Measurements from ENCODE around the gene ITM2B. TPM values are rescaled to one million over a fixed set of nuclear protein-coding genes. Genes with fewer than 3 reads are reported as not detected.

Gene ITM2B
- total RNA-seq, 1 experiment from 2014 or later, result 178 TPM

DNA sequence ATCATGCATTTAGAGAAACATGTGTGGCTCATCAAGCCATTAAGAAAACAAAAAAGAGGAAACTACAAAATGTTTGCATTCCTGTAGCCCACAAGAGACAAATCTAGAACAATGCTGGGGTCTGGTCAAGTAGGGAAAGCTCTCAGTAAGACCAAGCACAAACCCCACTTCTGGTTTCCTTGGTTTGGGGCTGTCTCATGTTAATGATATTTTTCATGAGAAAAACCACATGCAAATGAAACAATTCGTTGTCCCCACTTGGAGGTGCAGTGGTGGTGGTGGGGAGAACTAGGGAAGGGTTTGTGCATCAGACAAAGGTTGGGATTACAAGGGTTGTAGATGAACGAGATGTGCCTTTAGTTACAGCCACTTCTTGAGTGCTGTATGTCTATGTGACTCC, 63.5 kb downstream of the ITM2B start (continued):
- TF ChIP-seq, protein P1, sequence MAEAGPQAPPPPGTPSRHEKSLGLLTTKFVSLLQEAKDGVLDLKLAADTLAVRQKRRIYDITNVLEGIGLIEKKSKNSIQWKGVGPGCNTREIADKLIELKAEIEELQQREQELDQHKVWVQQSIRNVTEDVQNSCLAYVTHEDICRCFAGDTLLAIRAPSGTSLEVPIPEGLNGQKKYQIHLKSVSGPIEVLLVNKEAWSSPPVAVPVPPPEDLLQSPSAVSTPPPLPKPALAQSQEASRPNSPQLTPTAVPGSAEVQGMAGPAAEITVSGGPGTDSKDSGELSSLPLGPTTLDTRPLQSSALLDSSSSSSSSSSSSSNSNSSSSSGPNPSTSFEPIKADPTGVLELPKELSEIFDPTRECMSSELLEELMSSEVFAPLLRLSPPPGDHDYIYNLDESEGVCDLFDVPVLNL (CRISPR knock-in tag; IDR thresholded peaks at IDR 0.05; ENCODE audit: borderline replicate concordance, low read depth), result no peak
- TF ChIP-seq, protein P2, sequence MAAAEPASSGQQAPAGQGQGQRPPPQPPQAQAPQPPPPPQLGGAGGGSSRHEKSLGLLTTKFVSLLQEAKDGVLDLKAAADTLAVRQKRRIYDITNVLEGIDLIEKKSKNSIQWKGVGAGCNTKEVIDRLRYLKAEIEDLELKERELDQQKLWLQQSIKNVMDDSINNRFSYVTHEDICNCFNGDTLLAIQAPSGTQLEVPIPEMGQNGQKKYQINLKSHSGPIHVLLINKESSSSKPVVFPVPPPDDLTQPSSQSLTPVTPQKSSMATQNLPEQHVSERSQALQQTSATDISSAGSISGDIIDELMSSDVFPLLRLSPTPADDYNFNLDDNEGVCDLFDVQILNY (CRISPR knock-in tag; IDR thresholded peaks at IDR 0.05), result no peak
- TF ChIP-seq GABPB1 (CRISPR knock-in tag; IDR thresholded peaks at IDR 0.05) (no peak), ZBTB21 (CRISPR knock-in tag; IDR thresholded peaks at IDR 0.05; ENCODE audit: borderline replicate concordance) (no peak), IRF2 (CRISPR knock-in tag; IDR thresholded peaks at IDR 0.05; ENCODE audit: borderline replicate concordance, low read depth) (no peak), NR2C2 (CRISPR knock-in tag; IDR thresholded peaks at IDR 0.05) (no peak)
- TF ChIP-seq, protein P3, sequence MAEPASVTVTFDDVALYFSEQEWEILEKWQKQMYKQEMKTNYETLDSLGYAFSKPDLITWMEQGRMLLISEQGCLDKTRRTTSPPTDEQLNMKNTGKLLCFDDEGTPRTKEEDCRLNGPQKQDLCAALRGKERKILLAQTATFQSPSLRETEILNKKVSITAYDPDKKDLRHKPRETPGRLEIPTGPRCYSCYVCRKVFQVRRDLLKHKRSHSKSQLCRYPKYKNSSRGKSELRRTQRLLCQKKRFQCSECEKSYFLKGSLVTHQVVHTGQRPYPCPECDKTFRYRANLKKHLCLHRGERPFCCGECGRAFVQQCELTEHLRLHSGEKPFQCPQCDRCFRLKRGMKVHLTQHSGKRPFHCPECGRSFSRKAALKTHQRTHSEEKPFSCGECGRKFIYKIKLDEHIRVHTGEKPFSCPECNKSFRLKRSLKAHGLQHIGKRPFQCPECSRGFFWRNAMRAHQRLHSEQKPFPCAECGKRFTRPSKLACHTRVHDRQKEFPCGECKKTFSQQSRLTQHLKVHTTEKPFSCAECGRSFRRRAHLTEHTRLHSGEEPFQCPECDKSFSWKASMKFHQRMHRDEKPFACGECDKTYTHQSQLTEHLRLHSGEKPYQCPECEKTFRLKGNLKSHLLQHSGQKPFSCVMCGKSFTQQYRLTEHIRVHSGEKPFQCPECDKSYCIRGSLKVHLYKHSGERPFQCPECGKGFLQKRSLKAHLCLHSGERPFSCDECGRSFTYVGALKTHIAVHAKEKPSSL (CRISPR knock-in tag; conservative IDR thresholded peaks at IDR 0.05), result no peak

DNA sequence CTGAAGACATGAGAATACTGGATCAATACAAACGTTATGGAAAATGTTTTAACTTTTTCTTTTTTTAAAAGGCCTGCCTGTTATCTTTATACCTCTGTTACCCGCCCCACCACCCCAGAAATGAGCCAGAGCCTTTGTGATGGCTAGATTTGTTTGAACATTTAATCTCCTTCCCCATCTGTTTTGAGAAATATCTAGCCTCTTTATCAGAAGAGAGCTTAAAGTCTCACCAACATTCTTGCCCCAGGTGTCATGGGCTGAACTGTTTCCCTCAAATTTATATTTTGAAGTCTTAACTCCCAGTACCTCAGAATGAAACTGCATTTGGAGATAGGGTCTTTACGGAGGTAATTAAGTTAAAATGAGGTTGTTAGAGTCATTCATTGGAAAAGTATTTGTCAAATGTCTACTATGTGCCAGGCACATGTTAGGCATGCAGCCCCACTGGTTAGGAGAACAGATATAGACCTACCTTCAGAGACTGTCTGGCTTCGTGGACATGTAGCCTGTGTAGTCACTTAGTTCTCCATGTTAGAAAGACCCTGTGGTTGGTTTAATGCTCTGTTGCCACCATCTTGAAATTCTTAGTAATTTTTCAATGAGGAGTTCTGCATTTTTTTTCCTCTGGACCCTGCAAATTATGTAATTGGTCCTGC, 64.3 kb downstream of the ITM2B start:
- POLR2A ChIA-PET, result no interaction called here
- Mint-ChIP-seq H3K4me1 (peaks cover 5% of the 10 kb centered on the region; the same call in 1 of the 2 replicates), H3K27me3 (ENCODE audit: low read depth) (no peaks in the 10 kb centered on the region), H3K36me3 (no peaks in the 10 kb centered on the region), H3K27ac (no peak overlapping the region), H3K4me3 (no peak overlapping the region), H3K9me3 (no peaks in the 10 kb centered on the region)
- DNase-seq (ENCODE audit: low spot score), result no peak
- TF ChIP-seq TEAD4 (CRISPR knock-in tag; IDR thresholded peaks at IDR 0.05), result no peak
- no peak for TF ChIP-seq NFATC4 (CRISPR knock-in tag; IDR thresholded peaks at IDR 0.05)
- no peak for TF ChIP-seq RORB (CRISPR knock-in tag; IDR thresholded peaks at IDR 0.05)
- TF ChIP-seq SOX15 (CRISPR knock-in tag; IDR thresholded peaks at IDR 0.05), result no peak
- TF ChIP-seq, protein P4, sequence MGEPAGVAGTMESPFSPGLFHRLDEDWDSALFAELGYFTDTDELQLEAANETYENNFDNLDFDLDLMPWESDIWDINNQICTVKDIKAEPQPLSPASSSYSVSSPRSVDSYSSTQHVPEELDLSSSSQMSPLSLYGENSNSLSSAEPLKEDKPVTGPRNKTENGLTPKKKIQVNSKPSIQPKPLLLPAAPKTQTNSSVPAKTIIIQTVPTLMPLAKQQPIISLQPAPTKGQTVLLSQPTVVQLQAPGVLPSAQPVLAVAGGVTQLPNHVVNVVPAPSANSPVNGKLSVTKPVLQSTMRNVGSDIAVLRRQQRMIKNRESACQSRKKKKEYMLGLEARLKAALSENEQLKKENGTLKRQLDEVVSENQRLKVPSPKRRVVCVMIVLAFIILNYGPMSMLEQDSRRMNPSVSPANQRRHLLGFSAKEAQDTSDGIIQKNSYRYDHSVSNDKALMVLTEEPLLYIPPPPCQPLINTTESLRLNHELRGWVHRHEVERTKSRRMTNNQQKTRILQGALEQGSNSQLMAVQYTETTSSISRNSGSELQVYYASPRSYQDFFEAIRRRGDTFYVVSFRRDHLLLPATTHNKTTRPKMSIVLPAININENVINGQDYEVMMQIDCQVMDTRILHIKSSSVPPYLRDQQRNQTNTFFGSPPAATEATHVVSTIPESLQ (CRISPR knock-in tag; IDR thresholded peaks at IDR 0.05), result no peak
- TF ChIP-seq, protein P5, sequence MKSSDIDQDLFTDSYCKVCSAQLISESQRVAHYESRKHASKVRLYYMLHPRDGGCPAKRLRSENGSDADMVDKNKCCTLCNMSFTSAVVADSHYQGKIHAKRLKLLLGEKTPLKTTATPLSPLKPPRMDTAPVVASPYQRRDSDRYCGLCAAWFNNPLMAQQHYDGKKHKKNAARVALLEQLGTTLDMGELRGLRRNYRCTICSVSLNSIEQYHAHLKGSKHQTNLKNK (CRISPR knock-in tag; IDR thresholded peaks at IDR 0.05), result no peak
- TF ChIP-seq RELA (CRISPR knock-in tag; IDR thresholded peaks at IDR 0.05; ENCODE audit: borderline replicate concordance), result no peak
- TF ChIP-seq ATF1 (CRISPR knock-in tag; IDR thresholded peaks at IDR 0.05), result no peak
- TF ChIP-seq, protein P6, sequence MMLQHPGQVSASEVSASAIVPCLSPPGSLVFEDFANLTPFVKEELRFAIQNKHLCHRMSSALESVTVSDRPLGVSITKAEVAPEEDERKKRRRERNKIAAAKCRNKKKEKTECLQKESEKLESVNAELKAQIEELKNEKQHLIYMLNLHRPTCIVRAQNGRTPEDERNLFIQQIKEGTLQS (CRISPR knock-in tag; conservative IDR thresholded peaks at IDR 0.05), result no peak
- TF ChIP-seq, protein P7, sequence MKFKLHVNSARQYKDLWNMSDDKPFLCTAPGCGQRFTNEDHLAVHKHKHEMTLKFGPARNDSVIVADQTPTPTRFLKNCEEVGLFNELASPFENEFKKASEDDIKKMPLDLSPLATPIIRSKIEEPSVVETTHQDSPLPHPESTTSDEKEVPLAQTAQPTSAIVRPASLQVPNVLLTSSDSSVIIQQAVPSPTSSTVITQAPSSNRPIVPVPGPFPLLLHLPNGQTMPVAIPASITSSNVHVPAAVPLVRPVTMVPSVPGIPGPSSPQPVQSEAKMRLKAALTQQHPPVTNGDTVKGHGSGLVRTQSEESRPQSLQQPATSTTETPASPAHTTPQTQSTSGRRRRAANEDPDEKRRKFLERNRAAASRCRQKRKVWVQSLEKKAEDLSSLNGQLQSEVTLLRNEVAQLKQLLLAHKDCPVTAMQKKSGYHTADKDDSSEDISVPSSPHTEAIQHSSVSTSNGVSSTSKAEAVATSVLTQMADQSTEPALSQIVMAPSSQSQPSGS (CRISPR knock-in tag; IDR thresholded peaks at IDR 0.05; ENCODE audit: borderline replicate concordance, low read depth), result no peak
- no peak for TF ChIP-seq NFYB (CRISPR knock-in tag; conservative IDR thresholded peaks at IDR 0.05; ENCODE audit: low read depth)
- TF ChIP-seq, protein P8, sequence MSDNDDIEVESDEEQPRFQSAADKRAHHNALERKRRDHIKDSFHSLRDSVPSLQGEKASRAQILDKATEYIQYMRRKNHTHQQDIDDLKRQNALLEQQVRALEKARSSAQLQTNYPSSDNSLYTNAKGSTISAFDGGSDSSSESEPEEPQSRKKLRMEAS (CRISPR knock-in tag; IDR thresholded peaks at IDR 0.05), result no peak
- CTCF ChIA-PET, result no interaction called here
- no peak for ATAC-seq
